ENCODE measurements around the gene OPTC.
"Not testable (repeated sequence)": the region's sequence is repeated elsewhere in the genome, so short reads cannot be mapped to it uniquely, and the experiment has no call there.

OPTC gene

DNA sequence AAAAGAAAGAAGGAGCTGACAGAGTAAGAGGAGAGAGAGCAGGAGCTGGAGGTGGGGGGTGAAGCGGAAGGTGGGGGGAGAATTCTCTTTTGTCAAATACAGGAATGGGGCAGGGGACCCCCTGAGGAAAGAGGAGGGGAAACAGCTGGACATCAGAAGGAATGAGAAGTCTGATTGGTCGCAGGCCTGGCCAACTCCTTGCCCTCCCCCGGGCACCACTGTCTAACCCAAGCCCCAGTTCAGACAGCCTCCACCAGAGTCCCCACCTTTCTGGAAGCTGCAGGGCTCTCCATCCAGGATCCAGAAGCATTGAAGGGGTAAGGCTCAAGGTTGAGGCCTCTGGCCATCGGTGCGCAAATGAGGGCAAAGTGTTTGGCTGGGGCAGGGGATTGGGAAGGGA lies at the start of gene OPTC:
Gene OPTC (plus strand): TSS at position 253 of the 400 bp plus-strand sequence. CDS start 1,853 bp downstream, outside the sequence.
- no peak within 1 kb of the TSS for H3K27ac ChIP-seq
- TF ChIP-seq CTCF (conservative IDR thresholded peaks at IDR 0.05): no peak

GRCh38 chr1:203444171-203444576 lies 49.8 kb upstream of the OPTC start:
- no peak for TF ChIP-seq CTCF (conservative IDR thresholded peaks at IDR 0.05)
- H3K27ac ChIP-seq: no peak overlapping the region

DNA sequence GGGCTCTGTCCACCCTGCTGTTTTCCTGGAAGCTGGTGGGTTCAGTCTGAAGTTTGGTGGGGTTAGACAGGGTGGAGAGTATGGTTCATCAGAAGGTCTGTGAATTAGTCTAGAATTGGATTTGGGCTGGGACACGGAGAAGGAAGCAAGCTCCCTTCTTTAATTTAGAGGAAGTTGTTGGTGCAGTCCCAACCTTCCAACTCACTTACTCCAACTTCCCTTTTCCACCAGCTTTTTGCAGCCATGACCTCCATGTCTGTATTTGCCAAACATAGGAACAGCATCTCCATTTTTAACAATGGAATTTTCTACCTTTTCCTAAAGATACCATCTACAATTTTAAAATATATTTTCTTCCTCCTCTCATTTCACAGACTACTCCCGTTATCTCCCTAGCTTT lies 46.8 kb upstream of the OPTC start:
- TF ChIP-seq CTCF (conservative IDR thresholded peaks at IDR 0.05): no peak
- no peak overlapping the region for H3K27ac ChIP-seq

DNA sequence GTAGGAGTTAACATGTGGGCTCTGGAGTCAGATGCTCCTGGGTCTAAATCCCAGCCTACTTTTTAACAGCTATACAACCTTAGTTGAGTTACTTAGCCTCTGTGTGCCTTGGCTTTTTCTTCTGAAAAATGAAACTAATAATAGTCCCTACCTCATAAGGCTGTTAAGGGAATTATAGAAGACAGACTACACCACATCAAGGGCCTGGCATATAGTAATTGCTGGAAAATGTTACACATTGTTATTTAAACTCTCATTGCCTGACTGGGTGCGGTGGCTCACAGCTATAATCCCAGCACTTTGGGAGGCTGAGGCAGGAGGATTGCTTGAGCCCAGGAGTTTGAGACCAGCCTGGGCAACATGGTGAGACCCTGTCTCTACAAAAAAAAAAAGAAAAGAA lies 46.4 kb upstream of the OPTC start:
- H3K27ac ChIP-seq: not testable (repeated sequence)

DNA sequence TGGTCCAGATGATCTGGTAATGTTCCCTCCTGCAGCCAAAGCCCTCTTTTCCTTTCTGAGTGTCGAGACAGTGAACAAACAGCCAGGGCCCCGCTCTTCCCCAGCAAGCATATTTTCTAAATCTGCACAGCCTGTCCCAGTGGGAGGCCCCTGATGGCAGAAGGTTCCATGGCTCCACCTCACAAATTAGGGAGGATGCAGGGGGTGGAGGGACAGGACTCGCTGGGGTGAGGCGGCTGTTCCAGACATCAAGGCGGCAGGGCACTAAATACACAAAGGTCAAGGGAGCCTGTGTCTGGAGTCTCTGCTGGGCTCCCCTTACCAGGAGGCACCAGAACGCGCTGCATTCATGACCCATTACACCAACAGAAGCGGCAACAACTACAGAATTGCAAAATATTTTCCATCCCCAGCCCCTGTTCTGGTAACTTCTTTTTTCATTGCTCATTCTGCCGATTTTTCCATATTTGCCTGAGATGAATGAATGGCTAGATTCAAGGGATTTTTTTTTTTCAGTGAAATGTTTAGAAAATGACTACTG lies 45.4 kb upstream of the OPTC start:
- no peak overlapping the region for H3K27ac ChIP-seq
- TF ChIP-seq CTCF (conservative IDR thresholded peaks at IDR 0.05): no peak

- no peak for TF ChIP-seq CTCF (conservative IDR thresholded peaks at IDR 0.05)
- H3K27ac ChIP-seq: no peak overlapping the region
Observed at GRCh38 chr1:203450001-203450400, 44.0 kb upstream of the OPTC start.

DNA sequence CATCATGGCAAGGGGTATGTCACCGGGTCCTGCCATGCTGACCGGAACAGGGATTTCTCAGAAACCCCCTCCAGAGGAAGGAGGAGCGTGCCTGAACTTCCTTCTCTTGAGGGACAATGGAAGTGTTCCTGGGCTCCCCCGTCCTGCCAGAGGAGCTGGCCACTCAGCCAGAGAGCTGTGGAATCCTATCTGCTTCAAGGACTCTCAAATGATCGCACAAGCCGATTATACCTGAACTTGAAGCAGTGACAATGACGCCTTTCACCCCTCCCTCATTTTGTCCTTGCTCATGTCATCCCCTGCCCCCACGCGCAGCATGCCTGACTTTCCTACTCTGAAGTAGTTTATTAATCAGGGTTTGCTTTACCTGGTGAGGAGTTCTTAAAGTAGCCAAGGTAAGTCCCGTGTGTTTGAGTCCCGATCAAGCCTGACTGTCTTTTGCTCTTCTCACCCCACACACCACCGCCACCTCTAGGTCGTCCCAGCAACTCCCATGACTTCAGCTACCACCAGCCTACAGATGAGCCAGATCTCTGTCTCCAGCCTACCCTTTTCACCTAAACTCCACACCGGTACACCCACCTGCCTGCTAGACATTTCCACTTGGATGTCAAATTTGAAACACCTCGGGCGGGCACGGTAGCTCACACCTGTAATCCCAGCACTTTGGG lies 43.3 kb upstream of the OPTC start:
- no peak overlapping the region for H3K27ac ChIP-seq
- TF ChIP-seq CTCF (conservative IDR thresholded peaks at IDR 0.05): no peak
